GM18907 (cell line): ENCODE data around the gene FGR.

Experiments
- ATAC-seq: cut with Tn5 transposase; IDR thresholded peaks from one replicate; pipeline ENCODE4 v1.9.1; 2021; ENCODE audit warnings: mild to moderate bottlenecking, moderate library complexity; ENCODE audit not compliant: unreplicated experiment

FGR gene

GRCh38 chr1:27601771-27602461 lies 33.1 kb downstream of the FGR start:
- no peak for ATAC-seq

- ATAC-seq, result no peak
Measured at GRCh38 chr1:27601321-27601770, 33.6 kb downstream of the FGR start.

GRCh38 chr1:27600498-27601175 lies 34.3 kb downstream of the FGR start:
- ATAC-seq, result no peak

- ATAC-seq, result no peak
Measured at GRCh38 chr1:27599605-27600497, 35.1 kb downstream of the FGR start.

- no peak for ATAC-seq
Measured at GRCh38 chr1:27598902-27599528, 36.0 kb downstream of the FGR start.

GRCh38 chr1:27598295-27598687 lies 36.7 kb downstream of the FGR start:
- no peak for ATAC-seq

GRCh38 chr1:27597516-27598294 lies 37.3 kb downstream of the FGR start:
- ATAC-seq, result no peak

GRCh38 chr1:27596986-27597385 lies 38.0 kb downstream of the FGR start:
- ATAC-seq, result no peak

GRCh38 chr1:27596261-27596660 lies 38.7 kb downstream of the FGR start:
- no peak for ATAC-seq

GRCh38 chr1:27595597-27595996 lies 39.4 kb downstream of the FGR start:
- ATAC-seq, result no peak

GRCh38 chr1:27594564-27595510 lies 40.1 kb downstream of the FGR start:
- ATAC-seq, result no peak

- ATAC-seq, result no peak
Measured at GRCh38 chr1:27593678-27594563, 41.1 kb downstream of the FGR start.

- no peak for ATAC-seq
Measured at GRCh38 chr1:27592931-27593677, 41.9 kb downstream of the FGR start.

- no peak for ATAC-seq
Measured at GRCh38 chr1:27592232-27592930, 42.6 kb downstream of the FGR start.

GRCh38 chr1:27591622-27592021 lies 43.4 kb downstream of the FGR start:
- ATAC-seq, result no peak

GRCh38 chr1:27590917-27591508 lies 44.0 kb downstream of the FGR start:
- no peak for ATAC-seq
